ENCODE results near the gene DPEP1. TPM values are rescaled to one million over a fixed set of nuclear protein-coding genes. Genes with fewer than 3 reads are reported as not detected.

Gene DPEP1
- total RNA-seq, 2 experiments from 2014 or later, result not detected

DNA sequence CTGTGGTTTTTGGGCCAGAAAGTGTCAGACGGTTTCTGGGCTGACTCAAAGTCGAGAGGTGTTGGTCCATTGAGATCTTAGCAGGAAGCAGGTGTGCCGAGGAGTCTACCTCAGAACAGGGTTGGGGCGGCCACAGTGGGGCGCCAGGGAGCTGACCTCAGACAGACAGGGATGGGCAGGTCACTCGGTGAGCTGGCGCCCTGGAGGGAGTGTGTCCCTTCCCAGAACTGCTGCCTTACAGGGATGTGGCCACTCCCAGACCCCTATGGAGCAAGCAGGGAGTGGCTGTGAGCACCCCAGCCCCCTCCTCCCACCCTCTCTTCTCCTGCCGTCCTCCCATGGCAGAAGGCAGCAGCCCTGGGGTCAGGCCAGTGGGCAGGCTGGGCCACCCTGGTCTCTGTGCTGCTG, 14.0 kb upstream of the DPEP1 start:
- no peaks in the 10 kb centered on the region for H3K27me3 ChIP-seq (ENCODE audit: control insufficient read depth in 1 of 2, insufficient read depth in 2 of 2, low read length in 2 of 2)
- H3K9me3 ChIP-seq (ENCODE audit: control insufficient read depth in 1 of 2, insufficient read depth in 1 of 2, low read length in 2 of 2), result no peaks in the 10 kb centered on the region
- TF ChIP-seq, protein P1, sequence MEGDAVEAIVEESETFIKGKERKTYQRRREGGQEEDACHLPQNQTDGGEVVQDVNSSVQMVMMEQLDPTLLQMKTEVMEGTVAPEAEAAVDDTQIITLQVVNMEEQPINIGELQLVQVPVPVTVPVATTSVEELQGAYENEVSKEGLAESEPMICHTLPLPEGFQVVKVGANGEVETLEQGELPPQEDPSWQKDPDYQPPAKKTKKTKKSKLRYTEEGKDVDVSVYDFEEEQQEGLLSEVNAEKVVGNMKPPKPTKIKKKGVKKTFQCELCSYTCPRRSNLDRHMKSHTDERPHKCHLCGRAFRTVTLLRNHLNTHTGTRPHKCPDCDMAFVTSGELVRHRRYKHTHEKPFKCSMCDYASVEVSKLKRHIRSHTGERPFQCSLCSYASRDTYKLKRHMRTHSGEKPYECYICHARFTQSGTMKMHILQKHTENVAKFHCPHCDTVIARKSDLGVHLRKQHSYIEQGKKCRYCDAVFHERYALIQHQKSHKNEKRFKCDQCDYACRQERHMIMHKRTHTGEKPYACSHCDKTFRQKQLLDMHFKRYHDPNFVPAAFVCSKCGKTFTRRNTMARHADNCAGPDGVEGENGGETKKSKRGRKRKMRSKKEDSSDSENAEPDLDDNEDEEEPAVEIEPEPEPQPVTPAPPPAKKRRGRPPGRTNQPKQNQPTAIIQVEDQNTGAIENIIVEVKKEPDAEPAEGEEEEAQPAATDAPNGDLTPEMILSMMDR (IDR thresholded peaks at IDR 0.05), result no peak
- H3K27ac ChIP-seq (ENCODE audit: low read depth in 1 of 2, low read length in 2 of 2), result no peak overlapping the region
- H3K4me1 ChIP-seq (ENCODE audit: insufficient read depth, low read length), result peaks cover 24% of the 10 kb centered on the region
- DNase-seq (peak in 9 of 14 experiments; percentile 19 to 63 (median 31)), ATAC-seq (ENCODE audit: poor library complexity) (peak; percentile 27)
- Mint-ChIP-seq H3K4me1 (ENCODE audit: low read depth) (peaks cover 12% of the 10 kb centered on the region), H3K36me3 (ENCODE audit: low read depth) (no peaks in the 10 kb centered on the region), H3K4me3 (no peak overlapping the region), H3K27ac (no peak overlapping the region), H3K27me3 (no peaks in the 10 kb centered on the region), H3K9me3 (no peaks in the 10 kb centered on the region)
- intact Hi-C loops (cut with DNase I, micrococcal nuclease), result no loop called here
- ChIA-PET CTCF (no interaction called here), POLR2A (no interaction called here)
- no peak overlapping the region for H3K4me3 ChIP-seq (ENCODE audit: low read length)
- H3K36me3 ChIP-seq (ENCODE audit: insufficient read depth, low read length), result no peaks in the 10 kb centered on the region

DNA sequence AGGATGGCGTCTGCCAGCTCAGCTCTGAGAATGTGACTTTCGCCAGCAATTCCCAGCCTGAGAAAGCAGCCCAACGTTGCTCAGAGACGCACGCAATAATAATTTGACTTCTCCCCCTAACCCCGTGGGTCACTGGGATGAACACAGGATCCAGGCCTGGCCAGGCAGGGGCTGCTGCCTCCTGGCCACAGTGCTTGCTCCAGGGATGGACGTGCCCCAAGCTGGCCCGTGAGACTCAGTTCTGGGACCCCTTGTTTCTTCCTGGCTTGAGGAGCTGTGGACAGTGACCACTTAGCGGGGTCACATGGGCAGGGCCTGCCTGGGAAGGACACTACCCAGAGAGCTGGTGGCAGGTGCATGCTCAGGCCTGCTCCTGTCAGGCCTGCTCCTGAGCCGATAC, 13.5 kb upstream of the DPEP1 start:
- Histone ChIP-seq H3K9me3 (ENCODE audit: control insufficient read depth in 1 of 2, insufficient read depth in 1 of 2, low read length in 2 of 2) (no peaks in the 10 kb centered on the region), H3K27ac (ENCODE audit: low read depth in 1 of 2, low read length in 2 of 2) (no peak overlapping the region), H3K27me3 (ENCODE audit: control insufficient read depth in 1 of 2, insufficient read depth in 2 of 2, low read length in 2 of 2) (no peaks in the 10 kb centered on the region), H3K36me3 (ENCODE audit: insufficient read depth, low read length) (no peaks in the 10 kb centered on the region), H3K4me1 (ENCODE audit: insufficient read depth, low read length) (peaks cover 23% of the 10 kb centered on the region), H3K4me3 (ENCODE audit: low read length) (no peak overlapping the region)
- TF ChIP-seq, protein P1 (IDR thresholded peaks at IDR 0.05), result no peak
- Mint-ChIP-seq H3K36me3 (ENCODE audit: low read depth) (no peaks in the 10 kb centered on the region), H3K27me3 (no peaks in the 10 kb centered on the region), H3K27ac (no peak overlapping the region), H3K9me3 (no peaks in the 10 kb centered on the region), H3K4me3 (no peak overlapping the region), H3K4me1 (ENCODE audit: low read depth) (peaks cover 12% of the 10 kb centered on the region)
- intact Hi-C loops (cut with DNase I, micrococcal nuclease), result no loop called here
- POLR2A ChIA-PET, result no interaction called here
- DNase-seq (no peak), ATAC-seq (ENCODE audit: poor library complexity) (no peak)
- CTCF ChIA-PET, result no interaction called here

DNA sequence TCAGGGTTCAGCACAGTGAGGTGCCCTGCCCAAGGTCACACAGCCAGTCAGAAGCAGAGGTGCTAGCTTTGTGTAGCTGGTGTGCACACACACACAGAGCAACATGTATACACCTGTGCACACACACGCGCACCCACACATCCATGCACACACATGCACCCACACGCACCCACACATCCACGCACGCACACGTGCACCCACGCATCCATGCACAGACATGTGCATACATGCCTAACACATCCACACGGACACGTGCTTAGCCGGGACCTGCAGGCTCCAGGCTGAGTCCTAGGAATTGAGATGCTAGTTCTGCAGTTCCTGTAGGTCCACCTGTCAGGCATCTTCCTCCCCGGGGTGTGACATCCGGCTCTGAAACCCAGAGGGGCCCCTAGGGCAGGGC, 13.0 kb upstream of the DPEP1 start:
- POLR2A ChIA-PET, result no interaction called here
- no peak for ATAC-seq (ENCODE audit: poor library complexity)
- TF ChIP-seq, protein P1 (IDR thresholded peaks at IDR 0.05), result no peak

More for the DNA sequence above, 13.0 kb upstream of the DPEP1 start:
- Mint-ChIP-seq H3K4me1 (ENCODE audit: low read depth) (peaks cover 12% of the 10 kb centered on the region), H3K4me3 (no peak overlapping the region), H3K9me3 (no peaks in the 10 kb centered on the region), H3K27me3 (no peaks in the 10 kb centered on the region), H3K36me3 (ENCODE audit: low read depth) (no peaks in the 10 kb centered on the region), H3K27ac (no peak overlapping the region)
- no peak overlapping the region for H3K4me3 ChIP-seq (ENCODE audit: low read length)
- no peaks in the 10 kb centered on the region for H3K27me3 ChIP-seq (ENCODE audit: control insufficient read depth in 1 of 2, insufficient read depth in 2 of 2, low read length in 2 of 2)
- no peak overlapping the region for H3K27ac ChIP-seq (ENCODE audit: low read depth in 1 of 2, low read length in 2 of 2)
- H3K4me1 ChIP-seq (ENCODE audit: insufficient read depth, low read length), result peaks cover 21% of the 10 kb centered on the region
- H3K9me3 ChIP-seq (ENCODE audit: control insufficient read depth in 1 of 2, insufficient read depth in 1 of 2, low read length in 2 of 2), result no peaks in the 10 kb centered on the region
- no peaks in the 10 kb centered on the region for H3K36me3 ChIP-seq (ENCODE audit: insufficient read depth, low read length)
- CTCF ChIA-PET, result no interaction called here
- DNase-seq, result no peak
- intact Hi-C loops (cut with DNase I, micrococcal nuclease), result no loop called here

Data from CD4-positive, alpha-beta T cell (primary cell).